NCI-H1417 treated with DMSO at 0.1 percent for 48 hours (cell line): ENCODE results near the gene POLDIP2.

Source experiments
- DNase-seq: peaks from one replicate; lab custom pipeline; 2025; lab: John Stamatoyannopoulos, UW

The POLDIP2 gene

DNA sequence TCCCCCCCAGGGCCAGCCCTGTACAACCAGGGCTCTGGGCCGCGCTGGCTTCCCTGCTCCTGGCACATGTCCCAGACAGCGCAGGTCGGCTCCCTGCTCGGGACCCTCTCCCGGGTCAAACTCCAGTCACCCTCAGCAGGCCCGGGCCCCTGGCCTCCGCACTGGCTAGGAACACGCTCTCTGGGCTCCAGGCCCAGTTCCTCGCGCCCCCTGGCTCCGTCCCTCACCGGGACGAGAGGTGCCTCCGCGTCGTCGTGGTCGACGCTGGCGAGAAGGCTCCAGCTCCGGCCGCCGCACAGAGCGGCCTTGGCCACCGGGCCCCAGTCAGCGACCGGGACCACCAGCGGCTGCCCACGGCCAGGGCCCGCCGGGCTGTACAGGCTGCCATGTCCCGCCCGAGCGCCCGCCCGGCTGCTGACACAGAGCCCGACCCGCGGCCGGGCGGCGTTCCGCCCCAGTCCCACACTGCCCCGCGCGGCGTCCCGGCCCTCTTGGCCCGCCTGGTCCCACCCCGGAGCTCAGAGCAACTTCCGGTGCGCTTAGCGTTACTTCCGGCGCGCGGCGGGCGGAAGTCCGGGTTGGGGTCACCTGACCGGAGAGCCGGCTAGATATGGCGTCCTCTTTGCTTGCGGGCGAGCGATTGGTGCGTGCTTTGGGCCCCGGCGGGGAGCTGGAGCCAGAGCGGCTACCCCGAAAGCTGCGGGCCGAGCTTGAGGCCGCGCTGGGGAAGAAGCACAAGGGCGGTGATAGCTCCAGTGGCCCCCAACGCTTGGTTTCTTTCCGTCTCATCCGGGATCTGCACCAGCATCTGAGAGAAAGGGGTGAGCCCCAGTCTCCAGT lies at the start of gene POLDIP2:
Gene POLDIP2, minus strand, starts transcription at position 467 of the 840 bp plus-strand sequence. Its CDS starts 79 bp downstream, at position 388.
- DNase-seq: no peak

DNA sequence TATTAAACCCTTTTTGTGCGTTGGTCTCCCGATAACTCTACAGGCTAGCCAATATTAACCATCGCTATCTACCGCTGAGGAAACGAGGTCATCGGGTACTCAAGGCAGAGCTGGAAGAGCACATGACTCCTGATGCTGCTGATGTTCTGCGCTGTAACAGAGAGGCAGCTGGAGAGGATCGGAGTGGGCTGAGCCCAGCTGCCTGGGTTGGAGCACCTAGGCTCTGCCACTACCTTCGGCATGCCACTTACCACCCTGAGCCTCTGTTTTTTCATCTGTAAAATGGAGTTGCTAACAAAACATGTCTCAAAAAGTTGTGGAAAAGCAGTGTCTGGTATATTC lies 49.1 kb upstream of the POLDIP2 start:
- DNase-seq: no peak

- peak; percentile 35 for DNase-seq
These were observed 48.5 kb upstream of the POLDIP2 start, which contains the start of gene SLC46A1 for GRCh38 chr17:28405632-28406472. Gene SLC46A1, minus strand, starts transcription at chr17:28406212. Its CDS starts 98 bp downstream, at chr17:28406114.

GRCh38 chr17:28404812-28405570 lies 47.7 kb upstream of the POLDIP2 start:
- no peak for DNase-seq

- DNase-seq: no peak
These were observed 47.1 kb upstream of the POLDIP2 start for GRCh38 chr17:28404461-28404811.

GRCh38 chr17:28404007-28404406 lies 46.7 kb upstream of the POLDIP2 start:
- no peak for DNase-seq

- no peak for DNase-seq
These were observed 45.5 kb upstream of the POLDIP2 start for GRCh38 chr17:28402844-28403243.

GRCh38 chr17:28402224-28402630 lies 44.9 kb upstream of the POLDIP2 start:
- no peak for DNase-seq

DNA sequence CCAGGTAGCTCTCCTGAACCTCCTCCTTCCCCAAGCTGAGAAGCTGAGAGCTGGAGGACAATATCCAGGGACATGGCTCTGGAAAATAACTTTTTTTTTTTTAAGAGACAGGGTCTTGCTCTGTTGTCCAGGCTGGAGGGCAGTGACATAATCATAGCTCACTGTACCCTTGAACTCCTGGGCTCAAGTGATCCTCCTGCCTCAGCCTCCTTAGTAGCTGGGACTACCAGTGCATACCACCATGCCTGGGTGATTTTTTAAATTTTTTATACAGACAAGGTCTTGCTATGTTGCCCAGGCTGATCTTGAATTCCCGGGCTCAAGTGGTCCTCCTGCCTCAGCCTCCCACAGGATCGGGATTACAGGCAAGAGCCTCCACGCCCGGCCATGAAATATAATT lies 42.5 kb upstream of the POLDIP2 start:
- no peak for DNase-seq

DNA sequence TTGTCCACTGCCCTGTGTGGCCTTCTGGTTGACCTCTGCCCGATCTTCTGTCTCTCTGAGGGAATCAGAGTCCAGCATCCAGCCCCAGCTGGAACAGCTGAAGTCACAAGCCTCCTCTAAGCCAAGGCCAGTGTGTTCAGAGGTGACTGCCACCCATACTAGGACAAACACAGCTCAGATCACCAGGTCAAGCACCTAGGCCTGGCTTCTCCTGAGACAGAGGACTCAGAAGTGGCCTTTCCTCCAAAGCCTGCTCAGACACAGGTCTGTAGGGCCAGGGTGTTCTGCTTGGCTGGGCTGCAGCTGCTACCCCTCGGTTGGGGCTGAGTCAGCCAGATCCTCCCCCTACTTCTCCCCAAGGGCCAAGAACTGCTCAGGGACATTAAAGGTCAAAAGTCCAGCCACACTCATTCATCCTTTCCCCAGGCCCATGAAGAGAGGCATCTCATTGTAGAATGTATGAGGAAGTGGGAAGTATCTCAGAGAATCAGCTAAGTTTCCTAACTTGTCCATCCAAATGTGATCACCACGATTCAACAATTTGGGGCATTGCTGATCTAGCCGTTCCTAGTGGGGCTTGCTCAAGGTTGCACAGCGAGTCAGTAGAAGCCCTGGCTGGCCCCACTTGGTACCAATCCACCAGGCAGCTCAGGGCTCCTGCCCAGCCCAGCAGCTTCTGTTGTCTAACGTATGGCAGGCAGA lies 41.1 kb upstream of the POLDIP2 start:
- DNase-seq: no peak

DNA sequence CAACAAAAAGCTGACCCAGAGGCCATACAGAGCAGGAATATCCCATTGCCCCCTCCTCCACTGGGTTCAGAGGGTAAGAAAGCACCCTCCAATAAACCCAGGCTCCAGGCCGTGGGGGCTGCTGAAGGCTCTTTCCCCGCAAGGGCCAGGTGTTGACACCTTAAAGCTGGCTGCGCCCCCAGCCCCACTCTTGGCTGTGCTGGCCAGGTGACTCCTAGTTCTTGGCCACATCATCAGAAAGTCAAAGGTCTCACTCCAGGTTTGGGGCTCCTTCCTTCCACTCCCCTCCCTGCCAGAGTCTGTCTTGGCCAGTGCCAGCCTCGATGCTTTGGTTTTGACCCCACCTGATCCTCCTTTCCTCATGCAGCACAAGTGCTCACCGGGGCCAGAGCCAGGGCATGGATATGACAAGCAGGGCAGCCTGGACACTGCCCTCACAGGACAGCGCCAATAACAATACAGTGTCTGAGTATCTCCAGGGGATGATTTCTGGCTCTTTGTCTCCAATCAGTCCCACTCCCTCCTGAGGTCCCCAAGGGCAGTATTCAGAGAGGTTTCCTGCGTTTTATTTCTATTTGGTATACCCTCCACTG lies 40.5 kb upstream of the POLDIP2 start:
- DNase-seq: no peak

DNA sequence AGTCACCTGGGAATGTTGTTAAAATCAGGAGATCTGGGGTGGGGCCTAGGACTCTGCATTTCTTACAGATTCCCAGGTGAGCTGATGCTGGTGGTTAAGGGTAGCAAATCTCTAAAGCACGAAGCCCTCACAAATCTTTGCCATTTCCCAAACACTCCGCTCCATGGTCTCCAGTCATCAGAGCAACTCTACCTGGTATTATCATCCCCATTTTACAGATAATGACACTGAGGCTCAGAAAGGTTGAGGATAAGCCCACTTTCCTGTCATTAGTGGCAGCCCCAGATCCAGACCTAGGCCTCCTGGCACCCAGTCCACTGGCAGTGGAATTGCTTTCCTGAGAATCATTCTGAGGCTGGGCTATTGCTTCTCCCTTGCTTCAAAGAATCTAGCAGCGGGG lies 39.9 kb upstream of the POLDIP2 start:
- DNase-seq: no peak

DNA sequence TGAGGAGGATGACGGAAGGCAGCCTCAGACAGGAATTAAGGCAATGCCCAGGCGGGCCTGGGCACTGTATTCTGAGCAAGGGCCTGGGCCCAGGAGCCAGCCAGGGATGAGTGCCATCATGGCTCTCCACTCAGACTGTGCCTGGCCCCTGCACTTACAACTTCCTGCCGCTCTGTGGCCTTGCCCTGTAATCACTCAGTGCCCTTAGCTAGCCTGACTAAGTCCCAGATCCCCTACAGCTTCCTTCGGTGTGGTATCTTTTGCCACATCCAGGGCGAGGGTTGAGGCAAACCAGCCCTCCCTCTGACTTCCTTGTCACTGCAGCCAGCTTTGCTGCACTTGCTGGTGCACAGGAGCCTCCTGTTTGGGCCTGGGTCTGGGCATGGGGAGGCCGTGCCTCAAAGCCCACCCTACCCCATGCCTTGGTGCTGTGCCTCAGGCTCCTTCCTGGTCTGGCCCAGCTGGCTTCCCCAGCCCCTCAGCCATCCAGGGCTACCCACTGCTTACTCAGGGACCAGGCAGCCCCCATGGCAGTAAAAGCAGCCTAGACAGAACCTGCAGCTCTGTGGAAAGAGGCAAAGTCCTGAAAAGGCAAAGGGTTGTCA lies 39.4 kb upstream of the POLDIP2 start:
- no peak for DNase-seq

DNA sequence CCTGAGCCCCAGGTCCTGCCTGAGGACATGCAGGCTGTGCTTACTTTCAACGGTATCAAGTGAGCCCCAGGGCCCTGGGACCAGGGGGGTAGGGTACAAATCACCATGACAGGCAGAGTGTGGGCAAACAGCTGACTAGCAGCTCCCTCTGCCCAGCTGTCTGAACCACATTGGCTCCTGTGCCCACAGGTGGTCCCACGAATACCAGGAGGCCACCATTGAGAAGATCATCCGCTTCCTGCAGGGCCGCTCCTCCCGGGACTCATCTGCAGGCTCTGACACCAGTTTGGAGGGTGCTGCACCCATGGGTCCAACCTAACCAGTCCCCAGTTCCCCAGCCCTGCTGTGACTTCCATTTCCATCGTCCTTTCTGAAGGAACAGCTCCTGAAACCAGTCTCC lies 38.6 kb upstream of the POLDIP2 start:
- DNase-seq: no peak

DNA sequence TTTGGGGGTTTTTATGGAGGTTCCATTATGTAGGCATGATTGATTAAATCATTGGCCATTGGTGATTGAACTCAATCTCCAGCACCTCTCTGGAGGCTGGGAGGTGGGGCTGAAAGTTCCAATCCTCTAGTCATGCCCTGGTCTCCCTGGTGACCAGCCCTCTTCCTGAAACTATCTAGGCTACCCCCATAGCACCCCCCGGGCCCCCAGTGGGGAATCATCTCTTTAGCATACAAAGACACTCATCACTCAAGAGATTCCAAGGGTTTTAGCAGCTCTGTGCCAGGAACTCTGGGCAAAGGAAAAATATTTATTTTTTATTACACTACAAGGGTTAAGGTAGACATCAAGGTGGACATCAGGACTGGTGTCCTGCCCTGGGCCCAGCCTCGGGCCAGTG lies 38.1 kb upstream of the POLDIP2 start:
- DNase-seq: no peak

- no peak for DNase-seq
These were observed 37.2 kb upstream of the POLDIP2 start for GRCh38 chr17:28394337-28395116.

GRCh38 chr17:28392491-28392890 lies 35.2 kb upstream of the POLDIP2 start:
- DNase-seq: no peak

DNA sequence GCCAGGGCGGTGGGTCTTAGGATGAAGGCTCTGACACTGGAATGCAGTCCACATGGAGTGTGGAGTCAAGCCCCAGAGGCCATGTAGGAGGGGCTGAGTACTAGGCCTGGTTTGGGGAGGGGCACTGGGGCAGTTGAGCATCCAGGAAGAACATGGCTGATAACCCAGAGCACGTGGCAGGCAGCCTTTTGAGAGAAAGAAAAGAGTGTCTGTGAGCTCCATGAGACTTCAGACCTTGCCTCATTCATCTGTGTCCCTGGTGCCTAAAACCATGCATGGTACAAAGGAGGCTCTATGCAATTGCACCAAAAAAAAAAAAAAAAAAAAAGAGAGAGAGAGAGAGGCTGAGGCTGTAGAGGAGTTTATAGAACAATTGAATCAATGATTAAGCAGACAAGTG lies 34.1 kb upstream of the POLDIP2 start:
- no peak for DNase-seq

GRCh38 chr17:28390984-28391383 lies 33.7 kb upstream of the POLDIP2 start:
- DNase-seq: no peak

GRCh38 chr17:28390563-28390962 lies 33.2 kb upstream of the POLDIP2 start:
- DNase-seq: no peak
